GM23338 (cell line): ENCODE results near the gene SORBS2.

ENCODE experiments used
- CREB1 ChIP-seq: fragments of 250-450 bp; sonication (Bioruptor Pico); IDR thresholded peaks from 2 replicates; pipeline ENCODE4 v1.5.0; 2020; ENCODE audit warnings: low read depth, mild to moderate bottlenecking, moderate library complexity
- CTCF ChIP-seq, 2 experiments: fragments of 200-600 bp in 1 of 2; sonication (generic) in 1 of 2; conservative IDR thresholded peaks; 2 replicates each; pipeline versions ENCODE4 v1.5.1 to v1.6.1; 2016 to 2017; ENCODE audit warnings: antibody characterized with exemption in 2 of 2, low read depth in 2 of 2, mild to moderate bottlenecking in 2 of 2, moderate library complexity in 1 of 2
- EZH2 ChIP-seq: fragments of 200-600 bp; sonication (generic); IDR thresholded peaks from one replicate; pipeline ENCODE4 v1.8.0; 2017; ENCODE audit warnings: antibody characterized with exemption, mild to moderate bottlenecking, low read depth; ENCODE audit not compliant: unreplicated experiment
- EZH2phosphoT487 ChIP-seq: fragments of 200-600 bp; sonication (generic); IDR thresholded peaks from one replicate; pipeline ENCODE4 v1.8.1; 2018; ENCODE audit warnings: antibody characterized with exemption; ENCODE audit not compliant: unreplicated experiment
- JUNB ChIP-seq: IDR thresholded peaks from one replicate; pipeline ENCODE4 v1.6.1; 2016; ENCODE audit warnings: antibody characterized with exemption; ENCODE audit not compliant: unreplicated experiment
- POLR2AphosphoS5 ChIP-seq: IDR thresholded peaks from 2 replicates; pipeline ENCODE4 v1.6.1; 2016; ENCODE audit warnings: antibody characterized with exemption, low read depth
- STAT1 ChIP-seq: IDR thresholded peaks from one replicate; pipeline ENCODE4 v1.6.1; 2016; ENCODE audit warnings: antibody characterized with exemption; ENCODE audit not compliant: unreplicated experiment
- ZNF114 ChIP-seq: fragments of 250-450 bp; sonication (Bioruptor Pico); IDR thresholded peaks from 2 replicates; pipeline ENCODE4 v1.5.0; 2020; ENCODE audit warnings: mild to moderate bottlenecking, moderate library complexity
- ZNF331 ChIP-seq: fragments of 250-450 bp; sonication (Bioruptor Pico); IDR thresholded peaks from 2 replicates; pipeline ENCODE4 v1.5.0; 2020; ENCODE audit warnings: low read depth, mild to moderate bottlenecking, moderate library complexity

- no peak for TF ChIP-seq STAT1
- no peak for TF ChIP-seq EZH2phosphoT487
- no peak for TF ChIP-seq CTCF (conservative IDR thresholded peaks at IDR 0.05; ENCODE audit: low read depth in 2 of 2)
- TF ChIP-seq CREB1 (CRISPR knock-in tag) = no peak
- no peak for TF ChIP-seq EZH2
- no peak for TF ChIP-seq POLR2AphosphoS5
- TF ChIP-seq ZNF114 (CRISPR knock-in tag) = no peak
- TF ChIP-seq JUNB = no peak
- no peak for TF ChIP-seq ZNF331 (CRISPR knock-in tag)
Observed at GRCh38 chr4:185767528-185767927, 44.5 kb downstream of the SORBS2 start.
